Measurements from ENCODE around the gene NCK1. TPM values are rescaled to one million over a fixed set of nuclear protein-coding genes. Genes with fewer than 3 reads are reported as not detected.
A peak's percentile ranks its signal among the peaks of the same experiment; 100 is the strongest.

Gene NCK1
- total and polyA plus RNA-seq, 10 of the 15 experiments (the other 5 are each of a cell fraction or from before 2014, with no cell fraction given), result 15.6 to 33.4 (median 25.0) TPM

GRCh38 chr3:136818769-136819391 lies 43.1 kb upstream of the NCK1 start, which contains the start of gene SLC35G2 (continued):
- TF ChIP-seq CTCF (IDR thresholded peaks at IDR 0.05 in 2 of 3, conservative IDR thresholded peaks at IDR 0.05 in 1 of 3; ENCODE audit: control insufficient read depth in 2 of 3, extremely low read depth in 1 of 3, insufficient read depth in 1 of 3, low read depth in 3 of 3, low read length in 3 of 3), result 0 out of 6 replicates have a peak, but pooled peaks of 1 of the 3 experiments have one; percentile 1
- TF ChIP-seq POLR2AphosphoS5 (IDR thresholded peaks at IDR 0.05; ENCODE audit: low read length), result no peak
- no peak for TF ChIP-seq HCFC1 (IDR thresholded peaks at IDR 0.05; ENCODE audit: low read length)
- TF ChIP-seq SMARCA5 (IDR thresholded peaks at IDR 0.05), result peak; percentile 56; the same call in 1 of the 2 replicates
- TF ChIP-seq ZBED1 (IDR thresholded peaks at IDR 0.05; ENCODE audit: borderline replicate concordance), result no peak
- TF ChIP-seq, protein P1, sequence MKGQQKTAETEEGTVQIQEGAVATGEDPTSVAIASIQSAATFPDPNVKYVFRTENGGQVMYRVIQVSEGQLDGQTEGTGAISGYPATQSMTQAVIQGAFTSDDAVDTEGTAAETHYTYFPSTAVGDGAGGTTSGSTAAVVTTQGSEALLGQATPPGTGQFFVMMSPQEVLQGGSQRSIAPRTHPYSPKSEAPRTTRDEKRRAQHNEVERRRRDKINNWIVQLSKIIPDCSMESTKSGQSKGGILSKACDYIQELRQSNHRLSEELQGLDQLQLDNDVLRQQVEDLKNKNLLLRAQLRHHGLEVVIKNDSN (IDR thresholded peaks at IDR 0.05; ENCODE audit: borderline replicate concordance, extremely low read length, insufficient read depth, low read depth, low read length), result no peak
- 0 out of 2 replicates have a peak, but pooled peaks have one; percentile 32 for TF ChIP-seq DPF2 (IDR thresholded peaks at IDR 0.05)
- TF ChIP-seq POLR2AphosphoS2 (IDR thresholded peaks at IDR 0.05; ENCODE audit: low read depth, low read length), result no peak
- TF ChIP-seq, protein P2, sequence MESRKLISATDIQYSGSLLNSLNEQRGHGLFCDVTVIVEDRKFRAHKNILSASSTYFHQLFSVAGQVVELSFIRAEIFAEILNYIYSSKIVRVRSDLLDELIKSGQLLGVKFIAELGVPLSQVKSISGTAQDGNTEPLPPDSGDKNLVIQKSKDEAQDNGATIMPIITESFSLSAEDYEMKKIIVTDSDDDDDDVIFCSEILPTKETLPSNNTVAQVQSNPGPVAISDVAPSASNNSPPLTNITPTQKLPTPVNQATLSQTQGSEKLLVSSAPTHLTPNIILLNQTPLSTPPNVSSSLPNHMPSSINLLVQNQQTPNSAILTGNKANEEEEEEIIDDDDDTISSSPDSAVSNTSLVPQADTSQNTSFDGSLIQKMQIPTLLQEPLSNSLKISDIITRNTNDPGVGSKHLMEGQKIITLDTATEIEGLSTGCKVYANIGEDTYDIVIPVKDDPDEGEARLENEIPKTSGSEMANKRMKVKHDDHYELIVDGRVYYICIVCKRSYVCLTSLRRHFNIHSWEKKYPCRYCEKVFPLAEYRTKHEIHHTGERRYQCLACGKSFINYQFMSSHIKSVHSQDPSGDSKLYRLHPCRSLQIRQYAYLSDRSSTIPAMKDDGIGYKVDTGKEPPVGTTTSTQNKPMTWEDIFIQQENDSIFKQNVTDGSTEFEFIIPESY (IDR thresholded peaks at IDR 0.05), result no peak
- no peak for TF ChIP-seq CBX5 (IDR thresholded peaks at IDR 0.05; ENCODE audit: low read depth)
- peak; percentile 39; the same call in 1 of the 2 replicates for TF ChIP-seq IKZF1 (conservative IDR thresholded peaks at IDR 0.05)
- no peak for TF ChIP-seq NKRF (conservative IDR thresholded peaks at IDR 0.05)
- TF ChIP-seq ELK1 (IDR thresholded peaks at IDR 0.05; ENCODE audit: low read depth, low read length), result no peak
- no peak for TF ChIP-seq SREBF1 (IDR thresholded peaks at IDR 0.05; ENCODE audit: low read length)
- TF ChIP-seq EP300 (IDR thresholded peaks at IDR 0.05; ENCODE audit: borderline replicate concordance in 1 of 2, control insufficient read depth in 1 of 2, low read depth in 2 of 2, low read length in 2 of 2), result no peak
- TF ChIP-seq, protein P3, sequence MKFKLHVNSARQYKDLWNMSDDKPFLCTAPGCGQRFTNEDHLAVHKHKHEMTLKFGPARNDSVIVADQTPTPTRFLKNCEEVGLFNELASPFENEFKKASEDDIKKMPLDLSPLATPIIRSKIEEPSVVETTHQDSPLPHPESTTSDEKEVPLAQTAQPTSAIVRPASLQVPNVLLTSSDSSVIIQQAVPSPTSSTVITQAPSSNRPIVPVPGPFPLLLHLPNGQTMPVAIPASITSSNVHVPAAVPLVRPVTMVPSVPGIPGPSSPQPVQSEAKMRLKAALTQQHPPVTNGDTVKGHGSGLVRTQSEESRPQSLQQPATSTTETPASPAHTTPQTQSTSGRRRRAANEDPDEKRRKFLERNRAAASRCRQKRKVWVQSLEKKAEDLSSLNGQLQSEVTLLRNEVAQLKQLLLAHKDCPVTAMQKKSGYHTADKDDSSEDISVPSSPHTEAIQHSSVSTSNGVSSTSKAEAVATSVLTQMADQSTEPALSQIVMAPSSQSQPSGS (IDR thresholded peaks at IDR 0.05; ENCODE audit: low read length), result no peak
- no peak for TF ChIP-seq NFYB (IDR thresholded peaks at IDR 0.05; ENCODE audit: insufficient read depth, low read depth, low read length)
- TF ChIP-seq MYC (IDR thresholded peaks at IDR 0.05; ENCODE audit: insufficient read depth, insufficient read length, insufficient replicate concordance, low read length, severe bottlenecking), result no peak
- TF ChIP-seq GABPA (IDR thresholded peaks at IDR 0.05; ENCODE audit: low read depth), result no peak
- TF ChIP-seq GATAD2B (conservative IDR thresholded peaks at IDR 0.05; ENCODE audit: low read depth), result no peak

All from GM12878 (cell line).